ENCODE data around the gene F11R. TPM values are rescaled to one million over a fixed set of nuclear protein-coding genes. Genes with fewer than 3 reads are reported as not detected.
"Not testable (repeated sequence)": the region's sequence is repeated elsewhere in the genome, so short reads cannot be mapped to it uniquely, and the experiment has no call there.

The F11R gene
- total RNA-seq, 1 donor from 2014 or later = 10.4 TPM

GRCh38 chr1:161000736-161001480 lies 20.0 kb downstream of the F11R start:
- Histone ChIP-seq H3K36me3 (ENCODE audit: control insufficient read depth in 3 of 3, insufficient read depth in 3 of 3, low read length in 3 of 3) (peaks cover 6 to 10% (median 8%) of the 10 kb centered on the region in 3 donors), H3K9me3 (ENCODE audit: control insufficient read depth in 3 of 3, low read length in 3 of 3) (no peaks in the 10 kb centered on the region), H3K9ac (ENCODE audit: low read depth in 1 of 3, low read length in 3 of 3) (no peak overlapping the region), H3K27me3 (ENCODE audit: control insufficient read depth in 3 of 3, insufficient read depth in 3 of 3, low read length in 3 of 3) (no peaks in the 10 kb centered on the region), H3K4me1 (ENCODE audit: control insufficient read depth in 3 of 3, insufficient read depth in 3 of 3, low read length in 3 of 3) (peaks cover 0 to 3% (median 0%) of the 10 kb centered on the region in 3 donors), H3K4me3 (ENCODE audit: low read length in 3 of 3) (no peak overlapping the region), H3K27ac (ENCODE audit: low read depth, low read length) (no peak overlapping the region)

DNA sequence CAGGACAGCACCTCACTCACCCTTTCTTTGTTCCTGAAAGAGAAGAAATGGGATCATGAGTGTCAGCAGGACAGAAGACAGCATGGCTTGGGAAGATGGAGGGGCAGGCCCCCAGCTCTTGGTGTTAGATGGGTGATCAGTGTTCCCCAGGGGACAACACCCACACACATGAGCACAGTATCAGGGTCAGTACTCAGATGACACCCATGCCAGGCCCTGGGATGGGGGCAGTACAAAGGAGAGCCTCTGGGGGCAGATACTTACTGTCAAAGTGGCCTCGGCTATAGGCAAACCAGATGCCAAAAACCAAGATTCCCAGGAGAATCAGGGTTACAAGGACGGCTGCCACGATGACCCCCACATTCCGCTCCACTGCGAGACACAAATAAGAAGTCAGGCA lies 21.6 kb downstream of the F11R start:
- no peak overlapping the region for H3K9ac ChIP-seq (ENCODE audit: low read depth in 1 of 3, low read length in 3 of 3)
- H3K9me3 ChIP-seq (ENCODE audit: control insufficient read depth in 3 of 3, low read length in 3 of 3) = no peaks in the 10 kb centered on the region
- H3K27ac ChIP-seq (ENCODE audit: low read depth, low read length) = no peak overlapping the region
- H3K4me3 ChIP-seq (ENCODE audit: low read length in 3 of 3) = no peak overlapping the region
- peaks cover 0 to 3% (median 0%) of the 10 kb centered on the region in 3 donors for H3K4me1 ChIP-seq (ENCODE audit: control insufficient read depth in 3 of 3, insufficient read depth in 3 of 3, low read length in 3 of 3)
- peaks cover 6 to 10% (median 8%) of the 10 kb centered on the region in 3 donors for H3K36me3 ChIP-seq (ENCODE audit: control insufficient read depth in 3 of 3, insufficient read depth in 3 of 3, low read length in 3 of 3)
- no peaks in the 10 kb centered on the region for H3K27me3 ChIP-seq (ENCODE audit: control insufficient read depth in 3 of 3, insufficient read depth in 3 of 3, low read length in 3 of 3)

DNA sequence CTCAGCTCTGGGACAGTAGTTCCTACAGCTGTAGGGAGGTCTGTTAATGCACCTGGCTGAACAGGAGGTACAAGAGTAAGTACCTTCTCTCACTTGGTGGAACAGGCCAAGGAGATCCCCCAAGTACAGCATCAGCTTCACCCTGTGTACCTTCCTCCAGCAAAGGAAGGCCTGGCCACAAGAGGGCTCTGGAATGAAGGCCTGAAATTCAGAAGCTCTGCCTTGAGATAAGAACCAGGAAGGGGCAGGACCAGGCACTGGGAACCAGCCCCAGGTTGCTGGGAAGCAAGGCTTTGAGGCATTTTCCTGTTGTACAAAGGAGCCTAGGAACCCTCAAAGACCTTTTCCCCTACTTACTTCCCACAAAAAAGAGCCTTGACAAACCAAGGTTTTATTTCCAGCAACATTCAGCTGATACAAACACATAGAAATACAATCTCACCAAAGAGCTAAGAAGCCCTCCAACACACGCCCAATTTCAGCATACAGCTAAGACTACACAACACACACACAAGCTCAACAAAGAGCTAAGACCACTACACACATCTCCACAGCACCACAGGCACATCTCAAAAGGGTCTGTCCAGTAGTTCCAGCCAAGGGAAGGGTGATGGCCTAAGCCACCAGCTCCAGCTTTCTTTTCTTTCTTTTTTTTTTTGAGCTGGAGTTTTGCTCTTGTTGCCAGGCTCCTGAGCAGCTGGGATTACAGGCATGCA lies 23.5 kb downstream of the F11R start:
- Histone ChIP-seq H3K9ac (ENCODE audit: low read depth in 1 of 3, low read length in 3 of 3) (peak overlapping the region in 1 of 3 donors; percentile 11), H3K4me1 (ENCODE audit: control insufficient read depth in 3 of 3, insufficient read depth in 3 of 3, low read length in 3 of 3) (peaks cover 0 to 3% (median 0%) of the 10 kb centered on the region in 3 donors), H3K36me3 (ENCODE audit: control insufficient read depth in 3 of 3, insufficient read depth in 3 of 3, low read length in 3 of 3) (peaks cover 6 to 10% (median 8%) of the 10 kb centered on the region in 3 donors), H3K4me3 (ENCODE audit: low read length in 3 of 3) (no peak overlapping the region), H3K27me3 (ENCODE audit: control insufficient read depth in 3 of 3, insufficient read depth in 3 of 3, low read length in 3 of 3) (no peaks in the 10 kb centered on the region), H3K27ac (ENCODE audit: low read depth, low read length) (peak overlapping the region; percentile 77), H3K9me3 (ENCODE audit: control insufficient read depth in 3 of 3, low read length in 3 of 3) (no peaks in the 10 kb centered on the region)

GRCh38 chr1:160996178-160996577 lies 24.8 kb downstream of the F11R start:
- Histone ChIP-seq H3K4me3 (ENCODE audit: low read length in 3 of 3) (no peak overlapping the region), H3K9me3 (ENCODE audit: control insufficient read depth in 3 of 3, low read length in 3 of 3) (no peaks in the 10 kb centered on the region), H3K4me1 (ENCODE audit: control insufficient read depth in 3 of 3, insufficient read depth in 3 of 3, low read length in 3 of 3) (peaks cover 0 to 3% (median 0%) of the 10 kb centered on the region in 3 donors), H3K9ac (ENCODE audit: low read depth in 1 of 3, low read length in 3 of 3) (no peak overlapping the region), H3K27me3 (ENCODE audit: control insufficient read depth in 3 of 3, insufficient read depth in 3 of 3, low read length in 3 of 3) (no peaks in the 10 kb centered on the region), H3K27ac (ENCODE audit: low read depth, low read length) (no peak overlapping the region), H3K36me3 (ENCODE audit: control insufficient read depth in 3 of 3, insufficient read depth in 3 of 3, low read length in 3 of 3) (peaks cover 6 to 10% (median 8%) of the 10 kb centered on the region in 3 donors)

DNA sequence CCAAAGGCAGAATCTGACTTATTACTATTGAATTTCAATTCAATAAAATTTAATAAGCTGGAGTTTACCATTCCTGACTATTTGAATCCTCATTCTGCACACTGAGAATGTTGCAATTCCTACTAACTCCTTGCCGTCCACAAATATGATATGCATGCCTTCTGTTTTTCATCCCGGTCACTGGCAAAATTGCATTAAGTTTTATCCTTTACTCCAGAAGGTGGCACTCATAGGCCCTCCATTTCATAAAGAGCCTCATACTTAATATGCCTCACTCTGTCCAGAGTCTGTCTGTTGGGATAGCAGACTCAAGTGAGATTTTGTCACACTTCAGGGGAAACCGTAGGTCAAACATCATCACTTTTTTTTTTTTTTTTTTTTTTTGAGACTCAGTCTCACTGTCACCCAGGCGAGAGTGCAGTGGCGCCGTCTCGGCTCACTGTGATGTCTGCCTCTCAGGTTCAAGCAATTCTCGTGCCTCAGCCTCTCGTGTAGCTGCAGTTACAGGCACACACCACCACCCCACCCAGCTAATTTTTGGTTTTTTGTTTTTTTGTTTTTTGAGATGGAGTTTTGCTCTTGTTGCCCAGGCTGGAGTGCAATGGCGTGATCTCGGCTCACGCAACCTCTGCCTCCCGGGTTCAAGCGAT lies 27.3 kb downstream of the F11R start:
- no peak overlapping the region for H3K27ac ChIP-seq (ENCODE audit: low read depth, low read length)
- peaks cover 0 to 3% (median 2%) of the 10 kb centered on the region in 3 donors for H3K4me1 ChIP-seq (ENCODE audit: control insufficient read depth in 3 of 3, insufficient read depth in 3 of 3, low read length in 3 of 3)
- no peaks in the 10 kb centered on the region for H3K27me3 ChIP-seq (ENCODE audit: control insufficient read depth in 3 of 3, insufficient read depth in 3 of 3, low read length in 3 of 3)
- no peaks in the 10 kb centered on the region for H3K9me3 ChIP-seq (ENCODE audit: control insufficient read depth in 3 of 3, low read length in 3 of 3)
- no peak overlapping the region for H3K9ac ChIP-seq (ENCODE audit: low read depth in 1 of 3, low read length in 3 of 3)
- H3K36me3 ChIP-seq (ENCODE audit: control insufficient read depth in 3 of 3, insufficient read depth in 3 of 3, low read length in 3 of 3) = peaks cover 0 to 2% (median 0%) of the 10 kb centered on the region in 3 donors
- no peak overlapping the region for H3K4me3 ChIP-seq (ENCODE audit: low read length in 3 of 3)

GRCh38 chr1:160992036-160992435 lies 28.9 kb downstream of the F11R start:
- not testable (repeated sequence) for H3K9me3 ChIP-seq (ENCODE audit: control insufficient read depth in 3 of 3, low read length in 3 of 3); H3K27ac ChIP-seq (ENCODE audit: low read depth, low read length); H3K4me1 ChIP-seq (ENCODE audit: control insufficient read depth in 3 of 3, insufficient read depth in 3 of 3, low read length in 3 of 3); H3K36me3 ChIP-seq (ENCODE audit: control insufficient read depth in 3 of 3, insufficient read depth in 3 of 3, low read length in 3 of 3); H3K4me3 ChIP-seq (ENCODE audit: low read length in 3 of 3); H3K27me3 ChIP-seq (ENCODE audit: control insufficient read depth in 3 of 3, insufficient read depth in 3 of 3, low read length in 3 of 3); H3K9ac ChIP-seq (ENCODE audit: low read depth in 1 of 3, low read length in 3 of 3)

DNA sequence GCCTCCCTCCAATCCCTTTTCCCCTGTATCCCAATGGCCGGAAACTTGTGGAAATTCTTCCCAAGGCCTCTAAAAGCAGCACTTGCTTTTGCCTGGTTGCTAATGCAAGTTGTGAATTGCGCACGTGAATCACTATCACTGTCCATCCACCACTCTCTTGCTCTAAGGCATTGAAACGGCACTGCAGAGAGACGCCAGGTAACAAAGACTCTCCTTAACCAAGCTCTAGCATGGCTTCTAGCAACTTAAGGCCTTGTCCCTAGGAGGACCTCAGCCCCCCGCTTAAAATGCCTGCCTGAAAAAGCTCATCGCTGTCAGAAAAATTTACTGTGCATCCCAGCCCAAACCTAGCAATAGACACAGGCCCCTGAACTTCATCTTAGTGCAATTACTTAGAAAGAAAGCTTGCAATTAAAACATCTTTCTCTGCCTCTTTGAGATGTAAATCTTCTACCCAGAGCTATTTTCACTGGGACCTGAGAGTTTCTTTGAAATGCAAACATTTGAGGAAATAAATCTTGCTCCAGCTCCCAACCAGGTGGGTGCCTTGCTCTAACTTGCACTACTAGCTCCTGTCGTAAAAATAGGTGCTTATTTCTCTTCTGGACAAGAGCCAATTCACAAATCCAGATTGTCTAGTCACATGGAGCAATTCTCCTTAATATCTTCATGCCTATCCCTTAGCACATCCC lies 33.4 kb downstream of the F11R start:
- Histone ChIP-seq H3K27me3 (ENCODE audit: control insufficient read depth in 3 of 3, insufficient read depth in 3 of 3, low read length in 3 of 3) (peaks cover 0 to 4% (median under 1%) of the 10 kb centered on the region in 3 donors), H3K9ac (ENCODE audit: low read depth in 1 of 3, low read length in 3 of 3) (no peak overlapping the region), H3K9me3 (ENCODE audit: control insufficient read depth in 3 of 3, low read length in 3 of 3) (no peaks in the 10 kb centered on the region)

DNA sequence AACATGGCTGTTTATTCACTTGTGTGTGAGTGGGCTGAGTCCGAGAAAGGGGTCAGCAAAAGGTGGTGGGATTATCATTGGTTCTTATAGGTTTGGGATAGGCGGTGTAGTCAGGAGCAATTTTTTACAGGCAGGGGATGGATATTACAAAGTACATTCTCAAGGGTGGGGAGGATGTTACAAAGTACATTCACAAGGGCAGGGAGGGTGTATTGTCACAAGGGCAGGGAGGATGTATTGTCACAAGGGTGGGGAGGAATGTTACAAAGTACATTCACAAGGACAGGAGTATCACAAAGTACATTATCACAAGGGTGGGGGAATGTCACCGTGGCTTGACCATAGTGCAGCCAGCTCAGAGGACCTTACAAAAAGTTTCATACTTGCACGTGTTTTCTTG lies 35.2 kb downstream of the F11R start:
- Histone ChIP-seq H3K9me3 (ENCODE audit: control insufficient read depth in 3 of 3, low read length in 3 of 3) (no peaks in the 10 kb centered on the region), H3K4me1 (ENCODE audit: control insufficient read depth in 3 of 3, insufficient read depth in 3 of 3, low read length in 3 of 3) (peaks cover 0 to 2% (median 2%) of the 10 kb centered on the region in 3 donors), H3K9ac (ENCODE audit: low read depth in 1 of 3, low read length in 3 of 3) (no peak overlapping the region), H3K4me3 (ENCODE audit: low read length in 3 of 3) (no peak overlapping the region), H3K27me3 (ENCODE audit: control insufficient read depth in 3 of 3, insufficient read depth in 3 of 3, low read length in 3 of 3) (peaks cover 3 to 12% (median 11%) of the 10 kb centered on the region in 3 donors), H3K27ac (ENCODE audit: low read depth, low read length) (no peak overlapping the region), H3K36me3 (ENCODE audit: control insufficient read depth in 3 of 3, insufficient read depth in 3 of 3, low read length in 3 of 3) (no peaks in the 10 kb centered on the region)

More for the DNA sequence above, 33.4 kb downstream of the F11R start:
- H3K27ac ChIP-seq (ENCODE audit: low read depth, low read length) = no peak overlapping the region
- H3K4me3 ChIP-seq (ENCODE audit: low read length in 3 of 3) = no peak overlapping the region
- H3K4me1 ChIP-seq (ENCODE audit: control insufficient read depth in 3 of 3, insufficient read depth in 3 of 3, low read length in 3 of 3) = peaks cover 0 to 2% (median 0%) of the 10 kb centered on the region in 3 donors
- H3K36me3 ChIP-seq (ENCODE audit: control insufficient read depth in 3 of 3, insufficient read depth in 3 of 3, low read length in 3 of 3) = no peaks in the 10 kb centered on the region

- no peak overlapping the region for H3K4me3 ChIP-seq (ENCODE audit: low read length in 3 of 3)
- H3K36me3 ChIP-seq (ENCODE audit: control insufficient read depth in 3 of 3, insufficient read depth in 3 of 3, low read length in 3 of 3) = no peaks in the 10 kb centered on the region
- H3K9me3 ChIP-seq (ENCODE audit: control insufficient read depth in 3 of 3, low read length in 3 of 3) = no peaks in the 10 kb centered on the region
- H3K27me3 ChIP-seq (ENCODE audit: control insufficient read depth in 3 of 3, insufficient read depth in 3 of 3, low read length in 3 of 3) = peaks cover 4 to 13% (median 12%) of the 10 kb centered on the region in 3 donors
- H3K27ac ChIP-seq (ENCODE audit: low read depth, low read length) = no peak overlapping the region
- peaks cover 0 to 2% (median 0%) of the 10 kb centered on the region in 3 donors for H3K4me1 ChIP-seq (ENCODE audit: control insufficient read depth in 3 of 3, insufficient read depth in 3 of 3, low read length in 3 of 3)
- H3K9ac ChIP-seq (ENCODE audit: low read depth in 1 of 3, low read length in 3 of 3) = no peak overlapping the region
Observed at GRCh38 chr1:160981584-160982411, 39.2 kb downstream of the F11R start.

Data from skeletal muscle tissue (tissue), 4 donors.